ENCODE data around the gene SLC13A5.
"Not testable (repeated sequence)": the region's sequence is repeated elsewhere in the genome, so short reads cannot be mapped to it uniquely, and the experiment has no call there.

SLC13A5 gene

DNA sequence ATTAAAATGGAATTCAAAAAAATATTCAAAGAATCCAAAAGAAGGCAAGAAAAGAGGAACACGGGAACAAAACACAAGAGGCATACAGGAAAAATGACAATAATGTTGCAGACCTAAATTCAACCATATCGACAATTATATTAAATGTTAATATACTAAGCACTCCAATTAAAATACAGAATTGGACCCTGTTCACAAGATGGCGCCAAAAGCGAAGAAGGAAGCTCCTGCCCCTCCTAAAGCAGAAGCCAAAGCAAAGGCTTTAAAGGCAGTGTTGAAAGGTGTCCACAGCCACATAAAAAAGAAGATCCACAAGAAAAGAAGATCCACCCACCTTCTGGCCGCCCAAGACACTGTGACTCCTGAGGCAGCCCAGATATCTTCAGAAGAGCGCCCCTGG is 36.4 kb upstream of the SLC13A5 start:
- Histone ChIP-seq H3K27me3 (ENCODE audit: control insufficient read depth in 1 of 2, insufficient read depth in 2 of 2, low read length in 2 of 2) (no peaks in the 10 kb centered on the region), H3K27ac (ENCODE audit: low read depth, low read length) (no peak overlapping the region), H3K4me3 (ENCODE audit: low read depth in 1 of 2, low read length in 2 of 2) (no peak overlapping the region), H3K9me3 (ENCODE audit: control insufficient read depth in 1 of 2, low read length in 2 of 2) (no peaks in the 10 kb centered on the region), H3K9ac (ENCODE audit: low read depth in 1 of 2, low read length in 2 of 2) (no peak overlapping the region), H3K4me1 (ENCODE audit: control insufficient read depth in 1 of 2, insufficient read depth in 2 of 2, low read length in 2 of 2) (peaks cover 6% of the 10 kb centered on the region in 2 donors), H3K36me3 (ENCODE audit: control insufficient read depth in 1 of 2, insufficient read depth in 2 of 2, low read length in 2 of 2) (no peaks in the 10 kb centered on the region)

DNA sequence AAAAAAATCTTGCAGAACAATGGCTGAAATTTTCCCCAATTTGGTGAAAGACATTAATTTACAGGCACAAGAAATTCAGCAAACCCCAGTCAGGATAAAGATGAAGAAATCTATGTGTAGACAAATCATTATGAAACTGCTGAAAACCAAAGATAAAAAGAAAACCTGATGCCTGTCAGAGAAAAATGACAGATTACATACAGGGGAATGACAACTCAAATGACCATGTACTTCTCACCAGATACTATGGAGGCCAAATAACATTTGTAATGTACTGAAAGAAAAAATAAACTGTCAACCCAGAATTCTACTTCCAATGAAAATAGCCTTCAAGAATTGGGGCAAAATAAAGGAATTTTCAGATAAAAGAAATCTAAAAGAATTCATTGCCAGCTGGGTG is 35.4 kb upstream of the SLC13A5 start:
- Histone ChIP-seq H3K4me1 (ENCODE audit: control insufficient read depth in 1 of 2, insufficient read depth in 2 of 2, low read length in 2 of 2) (peaks cover 6% of the 10 kb centered on the region in 2 donors), H3K4me3 (ENCODE audit: low read depth in 1 of 2, low read length in 2 of 2) (no peak overlapping the region), H3K27ac (ENCODE audit: low read depth, low read length) (no peak overlapping the region), H3K9ac (ENCODE audit: low read depth in 1 of 2, low read length in 2 of 2) (no peak overlapping the region), H3K36me3 (ENCODE audit: control insufficient read depth in 1 of 2, insufficient read depth in 2 of 2, low read length in 2 of 2) (no peaks in the 10 kb centered on the region), H3K9me3 (ENCODE audit: control insufficient read depth in 1 of 2, low read length in 2 of 2) (no peaks in the 10 kb centered on the region), H3K27me3 (ENCODE audit: control insufficient read depth in 1 of 2, insufficient read depth in 2 of 2, low read length in 2 of 2) (no peaks in the 10 kb centered on the region)

DNA sequence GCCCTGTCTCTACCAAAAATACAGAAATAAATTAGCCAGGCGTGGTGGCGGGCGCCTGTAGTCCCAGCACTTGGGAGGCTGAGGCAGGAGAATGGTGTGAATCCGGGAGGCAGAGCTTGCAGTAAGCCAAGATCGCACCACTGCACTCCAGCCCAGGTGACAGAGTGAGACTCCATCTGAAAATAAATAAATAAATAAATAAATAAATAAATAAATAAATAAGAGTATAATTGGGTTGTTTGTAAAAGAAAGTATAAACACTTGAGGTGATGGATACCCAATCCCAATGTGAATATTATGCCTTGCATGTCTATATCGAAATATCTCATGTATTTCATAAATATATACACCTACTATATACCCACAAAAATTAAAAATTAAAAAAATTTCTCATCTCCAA is 33.5 kb upstream of the SLC13A5 start:
- H3K4me1 ChIP-seq (ENCODE audit: control insufficient read depth in 1 of 2, insufficient read depth in 2 of 2, low read length in 2 of 2); H3K9me3 ChIP-seq (ENCODE audit: control insufficient read depth in 1 of 2, low read length in 2 of 2); H3K27me3 ChIP-seq (ENCODE audit: control insufficient read depth in 1 of 2, insufficient read depth in 2 of 2, low read length in 2 of 2); H3K27ac ChIP-seq (ENCODE audit: low read depth, low read length); H3K4me3 ChIP-seq (ENCODE audit: low read depth in 1 of 2, low read length in 2 of 2); H3K36me3 ChIP-seq (ENCODE audit: control insufficient read depth in 1 of 2, insufficient read depth in 2 of 2, low read length in 2 of 2); H3K9ac ChIP-seq (ENCODE audit: low read depth in 1 of 2, low read length in 2 of 2): not testable (repeated sequence)

DNA sequence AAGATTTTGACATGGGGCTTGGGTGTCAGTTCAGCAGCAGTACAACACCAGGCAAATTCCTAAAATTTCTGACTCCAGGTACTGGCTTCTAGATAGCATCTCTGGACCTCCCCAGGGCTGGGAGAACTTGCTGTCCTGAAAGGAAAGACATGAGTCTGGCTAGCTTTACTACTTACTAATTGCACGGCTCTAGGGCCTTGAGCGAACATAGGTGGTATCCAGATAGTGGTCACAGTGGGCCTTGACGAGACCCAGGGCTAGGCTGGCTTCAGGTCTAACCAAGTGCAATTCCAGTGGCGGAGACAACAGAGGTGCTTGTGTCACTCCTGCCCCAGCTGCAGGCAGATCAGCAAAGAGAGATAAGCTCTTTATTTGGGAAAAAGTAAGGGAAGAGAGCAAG is 16.4 kb upstream of the SLC13A5 start:
- H3K36me3 ChIP-seq (ENCODE audit: control insufficient read depth in 1 of 2, insufficient read depth in 2 of 2, low read length in 2 of 2) = no peaks in the 10 kb centered on the region
- no peaks in the 10 kb centered on the region for H3K27me3 ChIP-seq (ENCODE audit: control insufficient read depth in 1 of 2, insufficient read depth in 2 of 2, low read length in 2 of 2)
- no peak overlapping the region for H3K4me3 ChIP-seq (ENCODE audit: low read depth in 1 of 2, low read length in 2 of 2)
- no peak overlapping the region for H3K9ac ChIP-seq (ENCODE audit: low read depth in 1 of 2, low read length in 2 of 2)
- H3K4me1 ChIP-seq (ENCODE audit: control insufficient read depth in 1 of 2, insufficient read depth in 2 of 2, low read length in 2 of 2) = no peaks in the 10 kb centered on the region
- no peak overlapping the region for H3K27ac ChIP-seq (ENCODE audit: low read depth, low read length)
- no peaks in the 10 kb centered on the region for H3K9me3 ChIP-seq (ENCODE audit: control insufficient read depth in 1 of 2, low read length in 2 of 2)

DNA sequence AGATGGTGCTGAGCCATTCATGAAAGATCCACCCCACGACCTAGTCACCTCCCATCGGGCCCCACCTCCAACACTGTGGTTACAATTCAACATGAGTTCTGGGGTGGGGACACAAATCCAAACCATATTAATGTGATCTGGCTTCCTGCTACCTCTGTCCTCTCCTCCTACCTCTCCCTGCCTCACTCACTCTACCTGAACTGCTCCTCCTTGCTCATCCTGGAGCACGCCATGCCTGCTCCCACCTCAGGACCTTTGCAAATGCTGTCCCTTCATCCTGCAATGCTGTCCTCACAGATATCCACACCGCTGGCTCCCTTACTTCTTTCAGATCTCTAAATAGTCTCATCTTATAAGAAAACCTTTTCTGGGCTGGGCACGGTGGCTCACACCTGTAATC is 10.8 kb upstream of the SLC13A5 start:
- Histone ChIP-seq H3K4me3 (ENCODE audit: low read depth in 1 of 2, low read length in 2 of 2) (no peak overlapping the region), H3K9me3 (ENCODE audit: control insufficient read depth in 1 of 2, low read length in 2 of 2) (no peaks in the 10 kb centered on the region), H3K4me1 (ENCODE audit: control insufficient read depth in 1 of 2, insufficient read depth in 2 of 2, low read length in 2 of 2) (no peaks in the 10 kb centered on the region), H3K9ac (ENCODE audit: low read depth in 1 of 2, low read length in 2 of 2) (no peak overlapping the region), H3K27me3 (ENCODE audit: control insufficient read depth in 1 of 2, insufficient read depth in 2 of 2, low read length in 2 of 2) (peaks cover 3 to 13% of the 10 kb centered on the region in 2 donors), H3K36me3 (ENCODE audit: control insufficient read depth in 1 of 2, insufficient read depth in 2 of 2, low read length in 2 of 2) (no peaks in the 10 kb centered on the region), H3K27ac (ENCODE audit: low read depth, low read length) (no peak overlapping the region)

DNA sequence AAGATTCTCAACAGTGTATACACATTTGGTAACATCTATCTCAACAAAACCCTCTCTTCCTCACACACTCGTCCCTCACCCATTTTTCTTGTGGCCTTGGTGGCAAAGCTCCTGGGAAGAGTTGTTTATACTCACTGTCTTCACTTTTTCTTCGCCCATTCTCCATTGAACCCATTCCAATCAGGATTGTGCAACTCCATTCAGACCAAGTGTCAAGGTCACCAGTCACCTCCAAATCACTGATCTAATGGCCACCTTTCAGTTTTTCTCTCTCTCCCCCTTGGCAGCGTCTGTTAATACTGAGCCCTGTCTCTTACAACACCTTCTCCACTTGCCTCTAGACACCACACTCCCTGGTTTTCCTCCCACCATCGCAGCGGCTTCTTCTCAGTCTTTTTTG is 8.6 kb upstream of the SLC13A5 start:
- Histone ChIP-seq H3K27ac (ENCODE audit: low read depth, low read length) (no peak overlapping the region), H3K36me3 (ENCODE audit: control insufficient read depth in 1 of 2, insufficient read depth in 2 of 2, low read length in 2 of 2) (no peaks in the 10 kb centered on the region), H3K27me3 (ENCODE audit: control insufficient read depth in 1 of 2, insufficient read depth in 2 of 2, low read length in 2 of 2) (peaks cover 3 to 13% of the 10 kb centered on the region in 2 donors), H3K9ac (ENCODE audit: low read depth in 1 of 2, low read length in 2 of 2) (no peak overlapping the region), H3K9me3 (ENCODE audit: control insufficient read depth in 1 of 2, low read length in 2 of 2) (no peaks in the 10 kb centered on the region), H3K4me1 (ENCODE audit: control insufficient read depth in 1 of 2, insufficient read depth in 2 of 2, low read length in 2 of 2) (no peaks in the 10 kb centered on the region), H3K4me3 (ENCODE audit: low read depth in 1 of 2, low read length in 2 of 2) (no peak overlapping the region)

DNA sequence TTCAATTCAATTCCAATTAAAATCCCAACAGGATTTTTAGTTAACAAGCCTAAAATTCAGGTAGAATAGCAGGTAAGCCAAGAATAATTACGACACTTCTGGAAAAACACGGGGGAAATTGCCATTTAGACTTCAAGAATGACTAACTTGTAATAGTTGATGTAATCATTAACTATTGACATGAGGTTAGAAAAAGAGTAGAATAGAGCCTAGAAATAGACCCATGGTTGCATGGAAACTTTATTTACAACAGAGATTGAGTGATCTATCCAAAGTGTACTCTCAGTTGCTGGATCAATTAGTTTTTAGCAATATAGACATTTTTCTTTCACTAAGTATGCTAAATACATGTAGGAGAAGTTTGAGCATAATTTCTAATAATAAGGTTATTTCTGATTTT is 3.6 kb upstream of the SLC13A5 start:
- H3K9ac ChIP-seq (ENCODE audit: low read depth in 1 of 2, low read length in 2 of 2) = no peak overlapping the region
- no peaks in the 10 kb centered on the region for H3K4me1 ChIP-seq (ENCODE audit: control insufficient read depth in 1 of 2, insufficient read depth in 2 of 2, low read length in 2 of 2)
- H3K27me3 ChIP-seq (ENCODE audit: control insufficient read depth in 1 of 2, insufficient read depth in 2 of 2, low read length in 2 of 2) = peaks cover 23 to 38% of the 10 kb centered on the region in 2 donors
- no peak overlapping the region for H3K4me3 ChIP-seq (ENCODE audit: low read depth in 1 of 2, low read length in 2 of 2)
- H3K27ac ChIP-seq (ENCODE audit: low read depth, low read length) = no peak overlapping the region
- H3K36me3 ChIP-seq (ENCODE audit: control insufficient read depth in 1 of 2, insufficient read depth in 2 of 2, low read length in 2 of 2) = no peaks in the 10 kb centered on the region
- H3K9me3 ChIP-seq (ENCODE audit: control insufficient read depth in 1 of 2, low read length in 2 of 2) = no peaks in the 10 kb centered on the region

DNA sequence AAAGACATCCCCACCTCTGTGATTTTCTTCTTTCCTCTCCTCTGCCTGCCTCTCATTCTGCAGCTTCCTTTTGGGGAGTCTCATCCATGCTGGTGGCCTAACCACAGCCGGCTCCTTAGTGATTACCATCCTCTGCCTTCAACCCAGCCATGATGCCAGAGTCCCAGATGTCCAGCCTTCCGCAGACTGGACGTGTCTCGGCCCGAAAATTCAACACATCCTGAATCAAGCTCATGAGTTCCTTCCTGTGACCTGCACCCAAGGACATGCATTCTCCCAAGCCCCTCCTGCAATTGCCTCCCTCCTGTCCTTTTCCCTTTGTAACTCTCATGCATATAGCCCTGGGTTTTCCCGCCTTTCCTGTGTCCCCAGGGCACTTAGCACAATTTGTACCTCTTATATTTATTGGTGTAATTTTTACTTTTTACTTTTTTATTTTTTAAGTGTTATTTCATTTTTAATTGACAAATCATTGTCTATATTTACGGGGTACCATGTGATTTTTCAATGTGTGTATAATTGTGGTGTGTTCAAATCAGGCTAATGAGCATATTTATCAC is 1.2 kb upstream of the SLC13A5 start:
- Histone ChIP-seq H3K36me3 (ENCODE audit: control insufficient read depth in 1 of 2, insufficient read depth in 2 of 2, low read length in 2 of 2) (no peaks in the 10 kb centered on the region), H3K27me3 (ENCODE audit: control insufficient read depth in 1 of 2, insufficient read depth in 2 of 2, low read length in 2 of 2) (peaks cover 21 to 32% of the 10 kb centered on the region in 2 donors), H3K9me3 (ENCODE audit: control insufficient read depth in 1 of 2, low read length in 2 of 2) (no peaks in the 10 kb centered on the region), H3K4me1 (ENCODE audit: control insufficient read depth in 1 of 2, insufficient read depth in 2 of 2, low read length in 2 of 2) (no peaks in the 10 kb centered on the region), H3K4me3 (ENCODE audit: low read depth in 1 of 2, low read length in 2 of 2) (no peak overlapping the region), H3K9ac (ENCODE audit: low read depth in 1 of 2, low read length in 2 of 2) (no peak overlapping the region), H3K27ac (ENCODE audit: low read depth, low read length) (no peak overlapping the region)

DNA sequence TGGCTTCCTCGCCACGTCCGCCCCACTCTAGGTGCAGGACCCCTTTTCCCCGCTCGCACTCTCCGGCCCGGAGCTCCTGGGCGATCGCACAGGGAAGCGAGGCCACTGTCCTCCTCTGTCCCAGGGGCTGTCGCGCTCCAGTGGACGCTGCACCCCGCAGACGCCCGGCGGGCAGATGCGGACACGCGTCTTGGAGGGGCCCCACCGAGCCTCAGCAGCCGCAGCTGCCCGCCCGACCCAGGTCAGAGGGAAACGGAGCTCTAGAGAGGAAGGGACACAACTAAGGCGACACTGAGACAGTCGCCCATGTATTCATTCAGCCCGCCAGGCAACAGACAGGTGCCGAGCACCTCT is 726 bp upstream of the SLC13A5 start:
- peaks cover 21 to 29% of the 10 kb centered on the region in 2 donors for H3K27me3 ChIP-seq (ENCODE audit: control insufficient read depth in 1 of 2, insufficient read depth in 2 of 2, low read length in 2 of 2)
- H3K4me1 ChIP-seq (ENCODE audit: control insufficient read depth in 1 of 2, insufficient read depth in 2 of 2, low read length in 2 of 2) = no peaks in the 10 kb centered on the region
- H3K9me3 ChIP-seq (ENCODE audit: control insufficient read depth in 1 of 2, low read length in 2 of 2) = no peaks in the 10 kb centered on the region
- H3K36me3 ChIP-seq (ENCODE audit: control insufficient read depth in 1 of 2, insufficient read depth in 2 of 2, low read length in 2 of 2) = no peaks in the 10 kb centered on the region
- H3K9ac ChIP-seq (ENCODE audit: low read depth in 1 of 2, low read length in 2 of 2) = no peak overlapping the region
- H3K27ac ChIP-seq (ENCODE audit: low read depth, low read length) = no peak overlapping the region
- no peak overlapping the region for H3K4me3 ChIP-seq (ENCODE audit: low read depth in 1 of 2, low read length in 2 of 2)

DNA sequence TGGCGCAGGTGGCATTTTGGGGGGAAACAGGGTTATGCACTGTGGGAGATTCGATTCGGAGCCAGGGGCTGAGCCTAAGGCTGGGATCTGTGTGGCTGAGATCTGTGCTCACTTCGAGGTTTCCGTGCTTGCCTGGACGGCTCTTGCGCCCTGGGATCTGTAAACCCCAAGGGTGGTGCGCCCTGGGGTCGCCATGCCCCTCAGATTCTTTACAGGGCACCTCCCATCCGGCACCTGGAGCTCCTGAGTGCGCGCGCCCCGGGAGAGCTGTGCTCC is 377 bp downstream of the SLC13A5 start:
- H3K4me3 ChIP-seq (ENCODE audit: low read depth in 1 of 2, low read length in 2 of 2) = no peak overlapping the region
- no peak overlapping the region for H3K9ac ChIP-seq (ENCODE audit: low read depth in 1 of 2, low read length in 2 of 2)
- no peaks in the 10 kb centered on the region for H3K4me1 ChIP-seq (ENCODE audit: control insufficient read depth in 1 of 2, insufficient read depth in 2 of 2, low read length in 2 of 2)
- H3K9me3 ChIP-seq (ENCODE audit: control insufficient read depth in 1 of 2, low read length in 2 of 2) = no peaks in the 10 kb centered on the region
- H3K27ac ChIP-seq (ENCODE audit: low read depth, low read length) = no peak overlapping the region
- H3K27me3 ChIP-seq (ENCODE audit: control insufficient read depth in 1 of 2, insufficient read depth in 2 of 2, low read length in 2 of 2) = peaks cover 21 to 29% of the 10 kb centered on the region in 2 donors
- no peaks in the 10 kb centered on the region for H3K36me3 ChIP-seq (ENCODE audit: control insufficient read depth in 1 of 2, insufficient read depth in 2 of 2, low read length in 2 of 2)

Data from duodenal mucosa (tissue), 2 donors.